Ovary (tissue), 3 donors: Measurements from ENCODE around the gene UBTD1.

Experiments
- CTCF ChIP-seq, 3 donors: fragments of 450-650 bp in 2 of 3; fragments of 200-600 bp in 1 of 3; IDR thresholded peaks; one replicate each; pipeline versions ENCODE4 v1.5.1 to v1.8.0; 2016 to 2022; ENCODE audit warnings: antibody characterized with exemption in 3 of 3, mild to moderate bottlenecking in 1 of 3
- EP300 ChIP-seq: sonication (generic); formaldehyde crosslinking; IDR thresholded peaks from one replicate; pipeline ENCODE4 v1.6.1; 2017; ENCODE audit warnings: antibody characterized with exemption
- POLR2A ChIP-seq: fragments of 450-650 bp; IDR thresholded peaks from one replicate; pipeline ENCODE4 v1.6.1; 2017; ENCODE audit warnings: antibody characterized with exemption, mild to moderate bottlenecking, moderate library complexity
- donor health status: DM: no; HTN: no; CAD: no.

GRCh38 chr10:97598407-97599271 is 99.9 kb downstream of the UBTD1 start:
- TF ChIP-seq CTCF (IDR thresholded peaks at IDR 0.05) (no peak), EP300 (no peak), POLR2A (no peak)
